H9 (cell line): ENCODE results near the gene SNRNP48. TPM values are rescaled to one million over a fixed set of nuclear protein-coding genes. Genes with fewer than 3 reads are reported as not detected.

Experiments
- DNase-seq: peaks from one replicate; pipeline ENCODE4 v3.0.0-alpha.2; 2017
- H2AFZ ChIP-seq: one replicate; pipeline ENCODE4 v1.6.1; 2013; ENCODE audit warnings: mild to moderate bottlenecking, low read length, control low read depth, moderate library complexity
- H2AK5ac ChIP-seq: 2 replicates; pipeline ENCODE4 v1.6.1; 2013; ENCODE audit warnings: low read length, control low read depth, mixed read lengths; ENCODE audit not compliant: insufficient read length
- H2BK120ac ChIP-seq: one replicate; pipeline ENCODE4 v1.6.1; 2013; ENCODE audit warnings: low read depth, mild to moderate bottlenecking, low read length, control low read depth, inconsistent platforms; ENCODE audit not compliant: poor library complexity, severe bottlenecking
- H2BK12ac ChIP-seq: 2 replicates; pipeline ENCODE4 v1.6.1; 2013; ENCODE audit warnings: low read length, control low read depth, mixed read lengths, low read depth; ENCODE audit not compliant: insufficient read length
- H2BK15ac ChIP-seq: 2 replicates; pipeline ENCODE4 v1.6.1; 2013; ENCODE audit warnings: low read depth, low read length, control low read depth
- H2BK20ac ChIP-seq: one replicate; pipeline ENCODE4 v1.6.1; 2013; ENCODE audit warnings: low read depth, mild to moderate bottlenecking, low read length, control low read depth, inconsistent platforms; ENCODE audit not compliant: poor library complexity, severe bottlenecking
- H2BK5ac ChIP-seq: 2 replicates; pipeline ENCODE4 v1.6.1; 2013; ENCODE audit warnings: low read length, control low read depth, mixed read lengths; ENCODE audit not compliant: insufficient read length
- H3K14ac ChIP-seq: 2 replicates; pipeline ENCODE4 v1.6.1; 2013; ENCODE audit warnings: low read length, control low read depth; ENCODE audit not compliant: insufficient read depth
- H3K18ac ChIP-seq: 2 replicates; pipeline ENCODE4 v1.6.1; 2013; ENCODE audit warnings: low read depth, mild to moderate bottlenecking, mixed read lengths, low read length, control low read depth; ENCODE audit not compliant: insufficient read length
- H3K23ac ChIP-seq: 2 replicates; pipeline ENCODE4 v1.6.1; 2013; ENCODE audit warnings: low read length, control low read depth, mixed read lengths, low read depth; ENCODE audit not compliant: insufficient read length
- H3K23me2 ChIP-seq: 2 replicates; pipeline ENCODE4 v1.6.1; 2013; ENCODE audit warnings: low read depth, mild to moderate bottlenecking, mixed read lengths, low read length, control low read depth; ENCODE audit not compliant: insufficient read length, poor library complexity, severe bottlenecking
- H3K27ac ChIP-seq: 2 replicates; pipeline ENCODE4 v1.5.1; 2013; ENCODE audit warnings: low read length, control low read depth, mixed read lengths, low read depth; ENCODE audit not compliant: insufficient read length
- H3K27me3 ChIP-seq: 2 replicates; pipeline ENCODE4 v1.6.1; 2013; ENCODE audit warnings: low read length, control low read depth, inconsistent platforms; ENCODE audit not compliant: insufficient read depth
- H3K4ac ChIP-seq: 2 replicates; pipeline ENCODE4 v1.6.1; 2013; ENCODE audit warnings: low read depth, mild to moderate bottlenecking, control low read depth, inconsistent platforms, low read length, moderate library complexity
- H3K4me1 ChIP-seq: 2 replicates; pipeline ENCODE4 v1.6.1; 2013; ENCODE audit warnings: low read length, control low read depth, inconsistent platforms; ENCODE audit not compliant: insufficient read depth
- H3K4me2 ChIP-seq: 2 replicates; pipeline ENCODE4 v1.6.1; 2013; ENCODE audit warnings: low read length, control low read depth, mixed read lengths; ENCODE audit not compliant: insufficient read length, insufficient read depth
- H3K56ac ChIP-seq: 2 replicates; pipeline ENCODE4 v1.6.1; 2013; ENCODE audit warnings: low read depth, mild to moderate bottlenecking, mixed read lengths, low read length, control low read depth; ENCODE audit not compliant: insufficient read length
- H3K79me1 ChIP-seq: 2 replicates; pipeline ENCODE4 v1.6.1; 2013; ENCODE audit warnings: low read depth, mild to moderate bottlenecking, moderate library complexity, low read length, control low read depth, inconsistent platforms; ENCODE audit not compliant: insufficient read depth, poor library complexity, severe bottlenecking
- H3K79me2 ChIP-seq: 2 replicates; pipeline ENCODE4 v1.6.1; 2013; ENCODE audit warnings: low read length, control low read depth, inconsistent platforms; ENCODE audit not compliant: insufficient read depth
- H3K9ac ChIP-seq: 2 replicates; pipeline ENCODE4 v1.6.1; 2013; ENCODE audit warnings: low read length, control low read depth, mixed read lengths; ENCODE audit not compliant: insufficient read length; ENCODE audit errors: extremely low read depth
- H3K9me3 ChIP-seq: one replicate; pipeline ENCODE4 v1.6.1; 2013; ENCODE audit warnings: low read depth, low read length, inconsistent platforms; ENCODE audit not compliant: control insufficient read depth
- H3T11ph ChIP-seq: one replicate; pipeline ENCODE4 v1.6.1; 2013; ENCODE audit warnings: mild to moderate bottlenecking, low read length, control low read depth, inconsistent platforms
- H4K20me1 ChIP-seq: one replicate; pipeline ENCODE4 v1.6.1; 2013; ENCODE audit not compliant: control insufficient read depth, insufficient read length, insufficient read depth
- H4K5ac ChIP-seq: 2 replicates; pipeline ENCODE4 v1.6.1; 2013; ENCODE audit warnings: low read depth, mild to moderate bottlenecking, mixed read lengths, low read length, control low read depth; ENCODE audit not compliant: insufficient read length
- H4K8ac ChIP-seq: replicated peaks from 2 replicates; pipeline ENCODE4 v1.6.1; 2013; ENCODE audit warnings: low read length, control low read depth, mixed read lengths, low read depth; ENCODE audit not compliant: insufficient read length
- H4K91ac ChIP-seq: 2 replicates; pipeline ENCODE4 v1.6.1; 2013; ENCODE audit warnings: low read depth, mild to moderate bottlenecking, moderate library complexity, mixed read lengths, low read length, control low read depth; ENCODE audit not compliant: insufficient read length
- H3K27ac Mint-ChIP-seq, 3 experiments: 2 replicates in 2 of 3; 3 replicates in 1 of 3; pipeline ENCODE4 v1.8.0; 2020 to 2021; ENCODE audit warnings: mixed read lengths in 3 of 3, mild to moderate bottlenecking in 1 of 3, moderate library complexity in 1 of 3
- H3K27me3 Mint-ChIP-seq: 2 replicates; pipeline ENCODE4 v1.8.0; 2021; ENCODE audit warnings: low read depth, mild to moderate bottlenecking, moderate library complexity, mixed read lengths
- H3K36me3 Mint-ChIP-seq, 3 experiments: 2 replicates in 2 of 3; 3 replicates in 1 of 3; pipeline ENCODE4 v1.8.0; 2020 to 2021; ENCODE audit warnings: low read depth in 3 of 3, mixed read lengths in 3 of 3; ENCODE audit not compliant: insufficient read depth in 1 of 3
- H3K4me1 Mint-ChIP-seq, 2 experiments: 2 replicates each; pipeline ENCODE4 v1.8.0; 2020; ENCODE audit warnings: mixed read lengths in 2 of 2
- H3K4me3 Mint-ChIP-seq, 2 experiments: 2 replicates in 1 of 2; 3 replicates in 1 of 2; pipeline ENCODE4 v1.8.0; 2020 to 2021; ENCODE audit warnings: mild to moderate bottlenecking in 2 of 2, mixed read lengths in 2 of 2, moderate library complexity in 1 of 2
- H3K9me3 Mint-ChIP-seq, 2 experiments: 2 replicates in 1 of 2; 3 replicates in 1 of 2; pipeline ENCODE4 v1.8.0; 2020; ENCODE audit warnings: mild to moderate bottlenecking in 2 of 2, mixed read lengths in 2 of 2, moderate library complexity in 1 of 2
- CTCF ChIP-seq: fragments of 200-600 bp; sonication (generic); conservative IDR thresholded peaks from 3 replicates; pipeline ENCODE4 v1.8.0; 2021; ENCODE audit warnings: antibody characterized with exemption, mild to moderate bottlenecking
- WGBS: extraction: QIAGEN DNeasy Blood & Tissue Kit; methylation state at CpG from one replicate; pipeline ENCODE4 v1.1.7; 2013; ENCODE audit warnings: missing lambda C conversion rate, low lambda C conversion rate, mixed read lengths; ENCODE audit not compliant: insufficient read length; ENCODE audit errors: extremely low coverage; 5-methylcytosine and 5-hydroxymethylcytosine counted together
- total RNA-seq: library from RNA; stranded (reverse); gene quantifications from 2 replicates; pipeline ENCODE4 v1.2.1, GENCODE V29; 2021

The SNRNP48 gene
- total RNA-seq, 1 experiment from 2014 or later: 16.9 TPM

- no peak overlapping the region for H3K27ac ChIP-seq
- H3K27me3 ChIP-seq: no peaks in the 10 kb centered on the region
Measured at GRCh38 chr6:7590918-7591302, 912 bp downstream of the SNRNP48 start.

More at GRCh38 chr6:7590918-7591302, 912 bp downstream of the SNRNP48 start:
- Mint-ChIP-seq H3K27me3 (no peaks in the 10 kb centered on the region), H3K4me3 (peak overlapping the region; percentile 94 to 99), H3K4me1 (peaks cover 21 to 24% of the 10 kb centered on the region in 2 experiments), H3K27ac (peak overlapping the region in 1 of 3 experiments; percentile 93; a peak in 3 of 7 replicates), H3K36me3 (peaks cover 12 to 19% (median 19%) of the 10 kb centered on the region in 3 experiments; a peak in 6 of 7 replicates), H3K9me3 (no peaks in the 10 kb centered on the region)
- no peaks in the 10 kb centered on the region for H3K9me3 ChIP-seq
- no peak overlapping the region for H2AK5ac ChIP-seq
- peaks cover 4% of the 10 kb centered on the region for H3K23me2 ChIP-seq
- no peaks in the 10 kb centered on the region; the same call in 1 of the 2 replicates for H3K4me1 ChIP-seq
- H3K18ac ChIP-seq: no peak overlapping the region
- H3T11ph ChIP-seq: no peak overlapping the region
- no peak overlapping the region for H2BK5ac ChIP-seq
- H4K8ac ChIP-seq: no peak overlapping the region
- H3K4ac ChIP-seq: no peak overlapping the region
- H3K4me2 ChIP-seq: peak overlapping the region; percentile 74
- DNase-seq: no peak
- no peak overlapping the region for H2BK20ac ChIP-seq
- no peak overlapping the region for H3K56ac ChIP-seq
- TF ChIP-seq CTCF: no peak
- no peak overlapping the region for H2BK12ac ChIP-seq
- H3K79me1 ChIP-seq: no peaks in the 10 kb centered on the region
- no peak overlapping the region for H3K14ac ChIP-seq
- no peaks in the 10 kb centered on the region for H4K20me1 ChIP-seq
- no peak overlapping the region for H3K9ac ChIP-seq
- no peak overlapping the region for H3K23ac ChIP-seq
- no peak overlapping the region for H2BK15ac ChIP-seq
- WGBS: no CpG with 5 or more reads among the region's 10 CpGs
- H3K79me2 ChIP-seq: peaks cover 15% of the 10 kb centered on the region; the same call in 1 of the 2 replicates
- no peak overlapping the region for H2BK120ac ChIP-seq
- H4K91ac ChIP-seq: no peak overlapping the region
- H4K5ac ChIP-seq: no peak overlapping the region
- no peak overlapping the region for H2AFZ ChIP-seq
